Activated naive CD4-positive, alpha-beta T cell treated with anti-CD3 and anti-CD28 coated beads for 36 hours (primary cell): ENCODE measurements around the gene DTNB. TPM values are rescaled to one million over a fixed set of nuclear protein-coding genes. Genes with fewer than 3 reads are reported as not detected.

Experiments
- CTCF ChIA-PET: fragments of 350-600 bp; sonication (Branson Sonifier 250); formaldehyde crosslinking; loops from one replicate; lab custom pipeline; 2021; ENCODE audit warnings: antibody characterized with exemption; lab: Charles Lee
- DNase-seq: peaks from one replicate; pipeline ENCODE4 v3.0.0-alpha.2; 2020
- H3K27ac Mint-ChIP-seq: one replicate; pipeline ENCODE4 v1.8.0; 2021; ENCODE audit warnings: mild to moderate bottlenecking, mixed read lengths
- H3K27me3 Mint-ChIP-seq: one replicate; pipeline ENCODE4 v1.8.0; 2021; ENCODE audit warnings: low read depth, mixed read lengths
- H3K36me3 Mint-ChIP-seq: one replicate; pipeline ENCODE4 v1.8.0; 2021; ENCODE audit warnings: low read depth, mixed read lengths
- H3K4me1 Mint-ChIP-seq: one replicate; pipeline ENCODE4 v1.8.0; 2021; ENCODE audit warnings: low read depth, mixed read lengths
- H3K4me3 Mint-ChIP-seq: one replicate; pipeline ENCODE4 v1.8.0; 2021; ENCODE audit warnings: mild to moderate bottlenecking, moderate library complexity, mixed read lengths
- H3K9me3 Mint-ChIP-seq: one replicate; pipeline ENCODE4 v1.8.0; 2021; ENCODE audit warnings: mixed read lengths
- intact Hi-C: fragments of 100-400 bp; cut with micrococcal nuclease; formaldehyde crosslinking; loops from one replicate; pipeline ENCODE4 v1.15.1; 2023
- total RNA-seq, 2 experiments: library from RNA; stranded (reverse); gene quantifications; one replicate each; pipeline ENCODE4 v1.2.3, GENCODE V29; 2021

DTNB gene
- total RNA-seq, 2 experiments from 2014 or later: 27.2 to 27.6 TPM

DNA sequence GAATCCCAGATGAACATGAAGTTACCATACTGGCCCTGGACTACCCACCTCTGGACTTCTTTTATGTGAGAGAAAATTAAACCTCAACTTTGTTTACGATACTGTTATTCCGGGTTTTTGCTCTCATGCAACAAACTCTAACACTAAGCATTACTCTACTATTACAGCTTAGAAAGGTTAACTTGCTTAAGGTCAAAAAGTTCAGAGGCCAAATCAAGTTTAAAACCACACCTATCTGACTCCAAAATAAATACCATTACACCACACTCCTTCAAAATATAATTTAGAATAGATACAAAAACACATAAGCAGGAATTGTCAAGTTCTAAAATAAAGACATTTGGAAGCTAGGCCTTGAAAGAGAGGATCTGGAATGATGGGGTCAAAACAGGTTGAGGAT lies 75.0 kb downstream of the DTNB start:
- H3K4me3 Mint-ChIP-seq: no peak overlapping the region
- intact Hi-C loops: no loop called here
- H3K27me3 Mint-ChIP-seq: no peaks in the 10 kb centered on the region
- H3K36me3 Mint-ChIP-seq: peaks cover 2% of the 10 kb centered on the region
- DNase-seq: no peak
- CTCF ChIA-PET: interaction anchor here (0.6 to 1.9 kb wide), 5 partner anchors 8 to 321 kb away, joined by 3 to 10 read pairs (median 3); no protein-coding TSS in a partner anchor
- H3K4me1 Mint-ChIP-seq: peaks cover 18% of the 10 kb centered on the region
- H3K27ac Mint-ChIP-seq: no peak overlapping the region
- no peaks in the 10 kb centered on the region for H3K9me3 Mint-ChIP-seq

DNA sequence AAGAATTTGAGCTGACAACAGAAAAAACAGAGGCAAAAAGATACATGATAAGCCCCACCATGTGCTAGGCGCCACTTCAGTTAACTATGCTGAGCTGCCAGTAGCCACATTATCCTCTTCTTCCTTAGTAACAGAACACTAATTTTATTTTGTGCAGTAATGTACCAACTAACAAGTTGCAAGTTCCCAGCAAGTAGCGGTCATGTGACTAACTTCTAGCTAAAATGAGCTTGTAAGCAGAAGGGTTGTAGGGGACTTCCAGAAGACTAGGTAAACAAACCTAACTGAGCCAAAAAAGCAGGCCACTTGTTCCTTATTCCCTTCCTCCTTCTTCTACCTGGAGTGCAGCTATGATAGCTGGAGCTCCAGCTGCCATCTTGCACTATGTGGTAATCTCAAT lies 75.5 kb downstream of the DTNB start:
- peaks cover 2% of the 10 kb centered on the region for H3K36me3 Mint-ChIP-seq
- no peak for DNase-seq
- no peaks in the 10 kb centered on the region for H3K27me3 Mint-ChIP-seq
- no peak overlapping the region for H3K27ac Mint-ChIP-seq
- no peaks in the 10 kb centered on the region for H3K9me3 Mint-ChIP-seq
- H3K4me3 Mint-ChIP-seq: no peak overlapping the region
- intact Hi-C loops: no loop called here
- CTCF ChIA-PET: interaction anchor here (0.5 to 1.9 kb wide), 4 partner anchors 8 to 83 kb away, joined by 3 to 10 read pairs (median 4); no protein-coding TSS in a partner anchor
- peaks cover 17% of the 10 kb centered on the region for H3K4me1 Mint-ChIP-seq

DNA sequence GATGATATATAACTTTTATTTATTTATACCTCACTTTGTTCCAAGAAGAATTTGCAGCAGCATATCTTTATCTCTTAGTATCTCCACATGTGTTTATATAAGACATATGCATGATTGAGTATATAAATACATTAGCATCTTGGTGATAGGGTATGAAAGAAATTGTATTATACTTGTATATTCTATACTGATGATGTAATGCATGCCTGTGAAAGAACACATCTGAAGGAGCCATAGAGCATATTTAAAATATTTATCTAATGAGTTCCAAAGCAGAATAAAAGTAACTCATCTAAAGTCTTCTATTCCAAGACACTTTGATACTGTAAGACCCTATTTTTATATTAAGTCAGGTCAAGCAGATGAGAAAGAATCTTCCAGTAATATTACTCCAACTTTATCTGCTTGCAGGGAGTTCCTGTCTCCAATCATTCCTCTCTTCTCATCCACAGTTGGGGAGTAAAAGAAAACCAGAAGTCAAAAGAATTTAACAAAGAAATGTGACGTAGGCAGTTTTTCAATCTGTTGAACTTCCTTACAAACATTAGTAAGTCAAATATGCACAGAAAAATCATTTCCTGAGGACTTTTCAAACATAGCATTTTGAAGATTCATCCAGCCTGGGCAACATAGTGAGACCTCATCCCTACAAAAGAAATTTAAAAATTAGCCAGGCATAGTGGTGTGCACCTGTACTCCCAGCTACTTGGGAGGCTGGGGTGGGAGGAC lies 76.7 kb downstream of the DTNB start:
- Mint-ChIP-seq H3K4me1 (peaks cover 21% of the 10 kb centered on the region), H3K9me3 (no peaks in the 10 kb centered on the region), H3K27ac (no peak overlapping the region), H3K4me3 (no peak overlapping the region), H3K36me3 (peaks cover 2% of the 10 kb centered on the region), H3K27me3 (no peaks in the 10 kb centered on the region)
- DNase-seq: no peak
- intact Hi-C loops: no loop called here
- CTCF ChIA-PET: interaction anchor here (1.9 kb wide), 1 partner anchor 10 kb away, joined by 10 read pairs; no protein-coding TSS in a partner anchor

DNA sequence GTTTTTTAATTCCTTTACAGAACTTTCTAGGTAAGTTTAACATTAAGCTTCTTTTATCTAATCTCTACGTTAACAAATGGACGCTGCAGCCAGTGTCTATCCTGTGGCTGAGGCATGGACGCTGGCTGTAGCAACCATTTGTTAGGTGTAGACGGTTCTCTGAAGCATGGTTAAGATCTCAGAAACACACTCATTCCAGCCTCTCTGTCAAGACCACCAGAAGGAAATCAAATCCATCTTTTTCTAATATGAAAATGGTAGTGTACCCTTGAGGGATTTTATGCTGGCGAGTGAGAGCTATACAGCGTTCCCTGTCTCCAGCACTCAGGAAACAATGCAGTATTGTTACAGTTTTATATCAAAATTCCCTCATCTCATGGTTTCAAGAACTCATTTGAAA lies 78.0 kb downstream of the DTNB start:
- DNase-seq: no peak
- no peaks in the 10 kb centered on the region for H3K27me3 Mint-ChIP-seq
- H3K27ac Mint-ChIP-seq: no peak overlapping the region
- H3K9me3 Mint-ChIP-seq: no peaks in the 10 kb centered on the region
- CTCF ChIA-PET: no interaction called here
- H3K36me3 Mint-ChIP-seq: peaks cover 2% of the 10 kb centered on the region
- H3K4me1 Mint-ChIP-seq: peaks cover 18% of the 10 kb centered on the region
- intact Hi-C loops: no loop called here
- H3K4me3 Mint-ChIP-seq: no peak overlapping the region

DNA sequence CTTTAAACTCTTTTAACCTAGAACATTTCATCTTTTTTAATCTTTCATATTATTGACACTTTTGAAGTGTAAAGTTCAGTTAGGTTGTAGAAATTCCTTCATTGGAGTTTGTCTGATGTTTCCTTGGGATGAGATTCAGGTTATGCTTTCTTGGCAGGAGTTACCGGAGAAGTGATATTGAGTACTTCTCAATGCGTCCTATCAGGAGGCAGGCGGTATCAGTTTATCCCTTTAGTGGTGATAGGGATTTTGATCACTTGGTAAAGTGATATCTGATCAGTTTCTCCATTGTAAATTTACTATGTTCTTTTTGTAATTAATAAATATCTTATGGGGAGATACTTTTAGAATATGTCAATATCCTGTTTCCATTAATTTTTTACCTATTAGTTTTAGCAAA lies 78.4 kb downstream of the DTNB start:
- intact Hi-C loops: no loop called here
- Mint-ChIP-seq H3K27ac (no peak overlapping the region), H3K4me1 (peaks cover 18% of the 10 kb centered on the region), H3K36me3 (peaks cover 2% of the 10 kb centered on the region), H3K27me3 (no peaks in the 10 kb centered on the region), H3K9me3 (no peaks in the 10 kb centered on the region), H3K4me3 (no peak overlapping the region)
- DNase-seq: no peak
- CTCF ChIA-PET: no interaction called here

DNA sequence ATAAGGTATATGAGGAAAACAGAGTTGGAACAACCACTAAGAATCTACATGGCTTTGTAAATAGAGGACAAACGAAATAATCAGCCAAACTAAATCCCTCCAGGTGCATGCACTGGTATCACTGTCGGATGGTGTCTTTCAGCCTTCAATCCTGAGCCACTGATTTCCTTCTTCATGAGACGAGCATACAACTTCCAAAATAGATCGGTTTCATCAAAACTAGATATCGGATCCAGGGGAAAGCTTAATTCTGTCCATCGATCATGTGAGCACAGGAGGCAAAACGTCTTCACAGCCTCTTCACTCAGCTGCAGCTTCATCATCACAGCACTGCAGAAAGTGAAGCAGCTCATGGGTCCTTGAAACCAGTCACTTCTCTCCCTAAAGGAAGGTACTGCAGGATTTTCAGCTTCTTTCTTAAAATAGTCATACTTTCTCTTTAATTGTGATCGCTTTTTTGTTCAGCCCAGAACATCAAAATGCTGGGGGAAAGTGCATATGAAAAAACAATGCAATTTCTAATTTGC lies 80.5 kb downstream of the DTNB start:
- peaks cover 15% of the 10 kb centered on the region for H3K4me1 Mint-ChIP-seq
- DNase-seq: no peak
- no peaks in the 10 kb centered on the region for H3K27me3 Mint-ChIP-seq
- H3K4me3 Mint-ChIP-seq: no peak overlapping the region
- H3K27ac Mint-ChIP-seq: no peak overlapping the region
- CTCF ChIA-PET: interaction anchor here (1.4 to 1.8 kb wide), 2 partner anchors 15 to 71 kb away, joined by 3 to 4 read pairs; no protein-coding TSS in a partner anchor
- no peaks in the 10 kb centered on the region for H3K9me3 Mint-ChIP-seq
- peaks cover 1% of the 10 kb centered on the region for H3K36me3 Mint-ChIP-seq
- intact Hi-C loops: no loop called here

DNA sequence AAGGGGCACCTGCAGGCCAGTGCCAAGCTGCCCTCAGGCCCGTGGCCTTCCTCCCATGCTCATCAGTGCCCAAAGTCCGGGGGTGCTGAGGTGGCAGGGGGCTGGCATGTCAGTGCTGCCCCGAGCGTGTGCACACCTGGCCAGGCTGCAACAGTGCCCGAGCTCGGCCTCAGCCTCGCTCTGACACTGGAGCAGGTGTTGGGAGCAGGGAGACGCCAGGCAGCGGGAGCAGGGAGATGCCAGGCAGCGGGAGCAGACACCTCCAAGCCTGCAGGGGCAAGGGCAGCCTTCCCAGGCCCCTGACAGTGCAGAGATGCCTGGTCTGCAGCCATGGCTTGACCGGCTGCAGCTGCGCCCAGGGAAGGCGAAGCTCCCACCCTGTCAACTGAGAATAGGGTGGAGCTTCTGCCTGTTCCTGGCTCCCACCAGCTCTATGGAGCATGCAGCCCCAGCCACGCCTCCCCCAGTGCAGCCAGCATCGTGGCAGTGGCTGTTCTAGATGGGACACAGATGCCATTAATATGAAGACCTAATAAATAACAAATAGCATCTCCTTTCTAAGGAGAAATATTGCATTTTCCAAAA lies 82.4 kb downstream of the DTNB start:
- Mint-ChIP-seq H3K4me3 (no peak overlapping the region), H3K27me3 (no peaks in the 10 kb centered on the region), H3K36me3 (peaks cover 1% of the 10 kb centered on the region), H3K27ac (no peak overlapping the region), H3K4me1 (peaks cover 27% of the 10 kb centered on the region), H3K9me3 (no peaks in the 10 kb centered on the region)
- no peak for DNase-seq
- CTCF ChIA-PET: interaction anchor here (1.1 kb wide), 1 partner anchor 8 kb away, joined by 5 read pairs; no protein-coding TSS in a partner anchor
- intact Hi-C loops: no loop called here

DNA sequence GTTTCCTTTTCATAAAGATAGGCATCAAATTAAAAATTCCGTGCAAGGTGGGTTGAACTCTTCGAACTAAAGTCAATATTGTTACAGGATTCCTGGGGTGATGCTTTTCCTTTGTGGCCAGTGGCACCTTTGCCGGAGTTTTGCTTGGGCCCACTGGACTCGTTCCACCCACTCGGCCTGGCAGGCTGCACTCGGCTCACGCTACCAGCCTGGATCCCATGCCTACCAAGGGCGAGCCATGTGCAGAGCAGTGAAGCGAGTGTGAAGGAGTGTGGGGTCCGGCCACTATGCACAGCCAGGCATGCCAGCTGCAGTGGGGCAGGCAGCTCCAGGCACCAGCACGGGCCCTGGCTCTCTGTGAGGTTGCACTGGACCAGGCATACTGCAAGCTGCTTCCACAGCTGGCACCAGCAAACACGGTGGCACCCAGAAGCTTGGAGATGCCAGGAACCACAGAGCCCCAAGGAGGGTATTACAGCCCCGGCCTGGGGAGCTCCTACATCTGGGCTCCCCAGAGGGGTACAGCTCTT lies 83.6 kb downstream of the DTNB start:
- Mint-ChIP-seq H3K4me1 (peaks cover 29% of the 10 kb centered on the region), H3K27ac (no peak overlapping the region), H3K4me3 (no peak overlapping the region), H3K27me3 (no peaks in the 10 kb centered on the region), H3K9me3 (no peaks in the 10 kb centered on the region), H3K36me3 (peaks cover 1% of the 10 kb centered on the region)
- CTCF ChIA-PET: interaction anchor here (0.9 to 1.1 kb wide), 2 partner anchors 9 to 19 kb away, joined by 3 to 5 read pairs; no protein-coding TSS in a partner anchor
- DNase-seq: no peak
- intact Hi-C loops: no loop called here

DNA sequence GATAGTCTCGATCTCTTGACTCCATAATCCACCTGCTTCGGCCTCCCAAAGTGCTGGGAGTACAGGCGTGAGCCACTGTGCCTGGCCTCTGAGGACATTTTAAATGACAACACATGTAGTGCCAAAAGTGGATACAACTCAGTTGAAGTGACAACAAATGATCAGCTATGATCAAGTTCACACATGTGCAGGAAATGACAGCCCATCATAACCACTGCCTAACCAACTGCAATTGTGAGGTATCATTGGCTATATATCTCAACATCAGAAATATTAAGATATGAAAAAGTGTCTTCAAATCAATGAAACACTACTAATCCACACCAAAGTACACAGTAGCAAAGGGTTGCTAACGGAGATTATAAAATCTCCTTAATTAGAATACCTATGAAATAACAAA lies 84.8 kb downstream of the DTNB start:
- Mint-ChIP-seq H3K36me3 (peaks cover 1% of the 10 kb centered on the region), H3K9me3 (no peaks in the 10 kb centered on the region), H3K4me1 (peaks cover 26% of the 10 kb centered on the region), H3K4me3 (no peak overlapping the region), H3K27me3 (no peaks in the 10 kb centered on the region), H3K27ac (no peak overlapping the region)
- DNase-seq: no peak
- intact Hi-C loops: no loop called here
- CTCF ChIA-PET: interaction anchor here (0.7 to 0.9 kb wide), 2 partner anchors 18 to 712 kb away, joined by 3 read pairs; no protein-coding TSS in a partner anchor

DNA sequence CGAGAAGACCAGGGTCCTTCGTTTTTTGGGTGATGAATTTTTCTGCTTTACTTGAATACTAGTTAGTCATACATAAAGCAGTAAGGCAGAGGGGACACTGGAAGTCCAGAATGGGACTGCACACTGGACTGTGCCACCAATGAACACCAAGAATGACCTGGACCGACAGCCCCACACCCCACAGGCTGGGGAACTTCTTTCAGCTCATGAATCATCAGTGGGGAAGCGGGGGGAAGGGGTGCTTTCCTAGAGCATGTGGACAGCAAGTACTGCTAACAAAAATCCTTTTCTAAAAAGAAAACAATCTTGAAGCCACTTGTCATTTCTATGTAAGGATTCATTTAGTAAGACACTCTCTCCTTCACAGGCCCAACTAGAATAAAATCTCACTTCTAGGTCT lies 86.0 kb downstream of the DTNB start:
- Mint-ChIP-seq H3K4me3 (no peak overlapping the region), H3K4me1 (peaks cover 23% of the 10 kb centered on the region), H3K9me3 (no peaks in the 10 kb centered on the region), H3K27ac (no peak overlapping the region), H3K27me3 (no peaks in the 10 kb centered on the region), H3K36me3 (peaks cover 1% of the 10 kb centered on the region)
- peak; percentile 68 for DNase-seq
- CTCF ChIA-PET: interaction anchor here (0.7 to 0.9 kb wide), 2 partner anchors 20 to 255 kb away, joined by 3 read pairs; no protein-coding TSS in a partner anchor
- intact Hi-C loops: loop anchor here (2.0 kb wide), 1 partner anchor 237 kb away; no protein-coding TSS in a partner anchor

DNA sequence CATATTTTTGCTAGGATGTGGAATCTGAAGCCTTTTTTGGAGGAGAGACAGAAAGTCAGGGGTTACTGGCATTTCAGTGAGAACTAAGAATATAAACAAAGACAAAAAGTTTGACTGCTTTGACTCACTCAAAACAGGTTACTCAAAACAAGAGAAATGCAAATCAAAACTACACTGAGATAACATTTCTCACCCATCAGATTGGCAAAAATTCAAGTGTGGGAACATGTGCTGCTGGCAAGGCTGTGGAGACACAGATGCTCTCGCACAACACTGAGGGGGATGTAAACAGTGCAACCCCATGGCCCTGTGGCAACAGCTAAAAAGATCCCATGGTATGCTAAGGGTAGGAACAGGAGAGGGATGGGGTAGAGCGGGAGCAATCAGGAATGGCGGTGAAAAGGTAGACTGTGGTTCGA lies 86.6 kb downstream of the DTNB start:
- CTCF ChIA-PET: interaction anchor here (0.7 kb wide), 1 partner anchor 255 kb away, joined by 3 read pairs; no protein-coding TSS in a partner anchor
- H3K4me3 Mint-ChIP-seq: no peak overlapping the region

DNA sequence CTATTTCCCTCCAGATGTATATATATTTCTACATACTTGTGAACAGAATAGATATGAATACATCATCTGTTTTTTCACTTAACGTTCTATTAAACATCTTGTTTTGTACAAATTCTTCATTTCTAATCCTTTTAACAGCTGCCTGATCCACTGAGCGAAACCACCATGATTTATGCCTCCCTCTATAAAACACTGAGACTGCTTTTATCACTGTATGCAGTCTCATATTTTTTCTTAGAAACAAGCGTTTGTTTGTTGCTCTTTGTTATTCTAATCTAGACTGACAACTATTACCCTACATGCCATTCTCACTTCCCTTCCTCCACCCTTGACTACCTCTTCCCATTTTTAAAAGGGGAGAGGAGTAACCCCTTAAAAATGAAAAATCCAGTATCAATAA lies 88.2 kb downstream of the DTNB start:
- CTCF ChIA-PET: interaction anchor here (0.6 to 1.3 kb wide), 4 partner anchors 11 to 172 kb away, joined by 3 to 6 read pairs (median 3); no protein-coding TSS in a partner anchor
- peaks cover 16% of the 10 kb centered on the region for H3K4me1 Mint-ChIP-seq
- no peak for DNase-seq
- H3K27ac Mint-ChIP-seq: no peak overlapping the region
- H3K4me3 Mint-ChIP-seq: no peak overlapping the region
- intact Hi-C loops: no loop called here
- H3K36me3 Mint-ChIP-seq: peaks cover 1% of the 10 kb centered on the region
- no peaks in the 10 kb centered on the region for H3K9me3 Mint-ChIP-seq
- H3K27me3 Mint-ChIP-seq: no peaks in the 10 kb centered on the region

More for the DNA sequence above, 86.6 kb downstream of the DTNB start:
- Mint-ChIP-seq H3K27ac (peak overlapping the region; percentile 54), H3K4me1 (peaks cover 17% of the 10 kb centered on the region), H3K36me3 (peaks cover 1% of the 10 kb centered on the region), H3K27me3 (no peaks in the 10 kb centered on the region), H3K9me3 (no peaks in the 10 kb centered on the region)
- intact Hi-C loops: loop anchor here (1.0 to 2.0 kb wide), 3 partner anchors 28 to 238 kb away; no protein-coding TSS in a partner anchor
- peak; percentile 60 for DNase-seq
